Effector CD4-positive, alpha-beta T cell (primary cell): ENCODE measurements around the gene ATP2A2.
"Not testable (repeated sequence)": the region's sequence is repeated elsewhere in the genome, so short reads cannot be mapped to it uniquely, and the experiment has no call there.

Experiments used
- DNase-seq: peaks from one replicate; pipeline ENCODE4 v3.0.0-alpha.2; 2020

Gene ATP2A2

GRCh38 chr12:110370732-110371231 lies 89.7 kb downstream of the ATP2A2 start:
- DNase-seq = no peak

DNA sequence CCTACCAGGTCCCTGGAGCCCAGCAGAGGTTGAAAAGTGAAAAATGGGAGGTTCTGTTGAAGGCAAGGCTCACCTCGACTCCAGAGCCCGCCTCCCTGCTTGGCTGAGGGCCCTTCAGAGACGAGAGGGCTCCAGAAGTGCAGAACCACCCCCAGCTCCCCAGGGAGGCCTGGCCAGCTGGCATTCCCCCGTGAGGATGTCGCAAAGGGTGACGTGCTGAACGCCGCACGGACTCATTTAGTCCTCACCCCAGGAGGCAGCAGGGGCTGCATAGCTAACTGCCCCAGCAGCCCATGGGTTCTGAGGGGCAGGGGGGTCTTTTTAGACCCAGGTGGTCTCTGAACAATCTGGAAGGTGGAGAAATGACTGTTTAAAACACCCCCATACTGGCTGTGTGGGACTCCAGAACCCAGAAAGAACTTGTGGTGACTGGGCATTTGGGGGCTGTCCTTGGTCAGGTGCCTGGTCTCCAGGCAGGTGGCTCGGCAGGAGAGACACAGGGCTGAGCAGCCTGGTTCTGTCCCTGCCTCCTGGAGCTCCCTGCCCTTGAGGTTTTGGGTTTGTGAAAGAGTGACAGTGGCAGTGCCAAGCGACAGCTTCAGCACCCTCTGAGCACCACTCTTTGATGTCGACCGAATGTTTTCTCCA lies 90.5 kb downstream of the ATP2A2 start:
- DNase-seq = no peak

DNA sequence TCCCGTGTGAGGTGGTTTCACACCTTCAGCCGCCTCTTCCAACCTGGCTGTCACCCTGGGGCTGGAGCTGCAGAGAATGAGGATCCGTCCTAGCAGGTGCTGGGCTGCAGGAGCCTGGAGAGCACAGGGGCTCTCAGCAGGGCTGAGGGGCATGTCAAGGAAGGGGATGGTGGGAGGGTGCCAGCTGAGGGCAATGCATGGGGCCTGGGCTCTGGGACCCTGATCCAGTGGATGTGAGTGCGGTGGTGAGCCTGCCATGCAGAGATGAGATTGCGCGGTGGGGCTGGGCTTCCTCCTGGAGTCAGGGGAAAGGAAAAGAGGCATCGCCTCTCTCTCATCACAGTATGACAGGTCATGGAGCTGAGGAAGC lies 91.0 kb downstream of the ATP2A2 start:
- no peak for DNase-seq

DNA sequence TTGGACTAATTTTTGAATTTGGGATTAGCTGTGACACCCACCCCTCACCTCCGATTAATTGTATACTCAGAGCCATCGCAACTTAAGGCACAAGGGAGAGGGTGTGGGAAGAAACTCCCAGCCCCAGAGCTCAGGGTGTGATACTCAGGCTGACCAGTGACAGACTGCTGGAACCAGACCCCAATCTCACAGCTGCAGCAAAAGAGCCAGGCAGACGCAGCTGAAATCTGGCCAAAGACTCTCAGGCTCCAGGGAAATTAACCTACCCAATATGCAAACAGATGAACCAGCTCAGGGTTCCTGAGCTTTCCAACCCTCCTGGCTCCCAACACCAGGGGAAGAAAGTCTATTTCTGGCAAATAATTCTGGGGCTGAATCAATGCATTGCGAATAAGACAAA lies 92.0 kb downstream of the ATP2A2 start:
- no peak for DNase-seq

DNA sequence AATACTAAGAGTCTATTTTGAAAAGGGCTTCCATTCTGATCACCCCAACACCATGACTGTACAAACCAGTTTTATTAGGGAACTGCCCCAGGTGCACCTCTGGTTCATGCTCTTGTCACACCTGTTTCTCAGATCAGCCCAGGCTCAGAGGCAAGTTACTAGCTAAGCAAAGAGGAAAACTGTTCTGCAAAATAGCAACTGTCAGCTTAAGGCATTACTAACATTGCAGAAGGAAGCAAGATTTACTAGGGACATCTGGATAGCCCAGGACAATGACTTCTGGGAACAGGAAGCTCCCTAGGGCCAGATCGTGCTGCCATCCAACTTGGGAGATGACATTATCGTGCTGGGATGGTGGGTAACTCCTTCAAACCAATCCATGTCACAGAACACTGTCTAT lies 92.4 kb downstream of the ATP2A2 start:
- no peak for DNase-seq

GRCh38 chr12:110373962-110374611 lies 93.0 kb downstream of the ATP2A2 start:
- DNase-seq = no peak

DNA sequence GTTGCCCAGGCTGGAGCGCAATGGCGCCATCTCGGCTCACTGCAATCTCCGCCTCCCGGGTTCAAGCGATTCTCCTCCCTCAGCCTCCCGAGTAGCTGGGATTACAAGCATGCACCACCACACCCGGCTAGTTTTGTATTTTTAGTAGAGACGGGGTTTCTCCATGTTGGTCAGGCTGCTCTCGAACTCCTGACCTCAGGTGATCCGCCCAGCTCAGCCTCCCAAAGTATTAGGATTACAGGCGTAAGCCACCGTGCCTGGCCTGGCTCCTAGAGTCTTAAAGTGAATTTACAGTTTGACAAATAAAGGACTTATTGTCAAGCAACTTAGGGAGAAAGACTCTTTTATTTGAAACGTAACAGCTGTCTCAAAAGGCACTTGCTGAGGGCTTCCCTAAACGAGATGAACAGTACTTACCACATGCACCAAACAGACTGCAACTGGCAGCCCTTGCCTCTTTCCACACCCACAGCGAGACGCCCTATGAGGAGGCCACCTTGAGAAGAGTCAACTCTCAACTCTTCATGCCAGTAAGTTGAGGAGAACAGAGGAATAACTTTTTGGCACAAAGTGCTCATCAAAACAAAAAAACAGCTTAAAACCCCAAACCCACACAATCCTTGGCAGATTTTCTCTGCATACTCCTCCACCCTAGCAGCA lies 97.2 kb downstream of the ATP2A2 start:
- DNase-seq = not testable (repeated sequence)

DNA sequence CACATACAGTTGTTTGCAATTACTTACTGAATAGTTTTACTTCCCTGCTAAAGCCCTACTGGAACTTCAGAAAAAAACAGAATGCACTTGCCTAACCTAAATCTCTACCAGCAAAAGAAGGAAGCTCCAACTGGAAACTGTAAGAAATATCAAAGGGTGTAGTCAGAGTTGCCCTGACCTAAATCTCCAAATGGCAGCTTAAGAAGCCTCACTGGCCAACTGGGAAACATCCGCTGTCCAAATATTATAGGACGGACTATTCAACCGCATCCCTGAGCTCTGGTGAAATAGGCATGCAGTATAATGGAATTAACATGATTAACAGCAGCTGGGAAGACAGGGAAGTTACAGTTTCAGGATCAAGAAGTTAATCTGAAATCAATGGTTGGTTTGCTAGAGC lies 98.2 kb downstream of the ATP2A2 start:
- no peak for DNase-seq

- no peak for DNase-seq
Observed at GRCh38 chr12:110379631-110380030, 98.6 kb downstream of the ATP2A2 start.

- DNase-seq = no peak
Observed at GRCh38 chr12:110382683-110383082, 101.6 kb downstream of the ATP2A2 start.
